Measurements from ENCODE around the gene PBX4. TPM values are rescaled to one million over a fixed set of nuclear protein-coding genes. Genes with fewer than 3 reads are reported as not detected.
"Not testable (repeated sequence)": the region's sequence is repeated elsewhere in the genome, so short reads cannot be mapped to it uniquely, and the experiment has no call there.

PBX4 gene
- total RNA-seq, 3 donors from 2014 or later = 8.9 to 12.1 (median 9.2) TPM

- Mint-ChIP-seq H3K36me3 (ENCODE audit: insufficient read depth) (peaks cover 11% of the 10 kb centered on the region), H3K4me3 (peak overlapping the region; percentile 73), H3K4me1 (ENCODE audit: low read depth) (peaks cover 82% of the 10 kb centered on the region)
- DNase-seq (peak; percentile 60), ATAC-seq (peak; percentile 53 to 57)
- H3K9me3 Mint-ChIP-seq; H3K27me3 Mint-ChIP-seq (ENCODE audit: low read depth): not testable (repeated sequence)
Observed at GRCh38 chr19:19598728-19599451, 19.6 kb downstream of the PBX4 start.

DNA sequence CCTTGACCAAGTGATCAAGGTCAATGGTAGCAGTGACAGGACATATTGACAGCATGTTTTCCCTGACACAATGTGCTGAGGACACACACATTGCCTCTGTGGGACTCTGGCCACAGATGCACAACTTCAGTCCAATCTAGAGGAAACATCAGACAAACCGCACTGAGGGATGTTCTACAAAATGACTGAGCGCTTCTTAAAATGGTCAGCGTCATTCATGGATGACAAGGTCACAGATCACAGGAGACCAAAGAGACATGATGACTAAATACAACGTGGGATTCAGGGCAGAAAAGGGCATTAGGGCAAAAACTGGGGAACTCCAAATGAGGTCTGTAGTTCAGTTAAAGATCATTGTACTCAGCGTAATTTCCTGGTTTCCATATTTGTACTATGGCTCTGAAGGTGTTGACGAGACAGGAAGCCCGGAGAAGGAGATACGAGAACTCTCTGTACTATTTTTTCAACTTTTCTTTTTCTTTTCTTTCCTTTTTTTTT, 20.6 kb downstream of the PBX4 start:
- peaks cover 11% of the 10 kb centered on the region for H3K36me3 Mint-ChIP-seq (ENCODE audit: insufficient read depth)
- H3K4me3 Mint-ChIP-seq = peak overlapping the region; percentile 73
- no peaks in the 10 kb centered on the region for H3K27me3 Mint-ChIP-seq (ENCODE audit: low read depth)
- peaks cover 7% of the 10 kb centered on the region for H3K9me3 Mint-ChIP-seq
- ATAC-seq = peak; percentile 76 to 80
- DNase-seq = peak; percentile 35
- peaks cover 73% of the 10 kb centered on the region for H3K4me1 Mint-ChIP-seq (ENCODE audit: low read depth)

GRCh38 chr19:19595171-19595701, 23.3 kb downstream of the PBX4 start:
- Mint-ChIP-seq H3K27me3 (ENCODE audit: low read depth) (no peaks in the 10 kb centered on the region), H3K9me3 (no peaks in the 10 kb centered on the region), H3K36me3 (ENCODE audit: insufficient read depth) (peaks cover 9% of the 10 kb centered on the region), H3K4me1 (ENCODE audit: low read depth) (peaks cover 72% of the 10 kb centered on the region), H3K4me3 (no peak overlapping the region)
- DNase-seq (no peak), ATAC-seq (no peak)

- H3K27me3 Mint-ChIP-seq (ENCODE audit: low read depth) = no peaks in the 10 kb centered on the region
- H3K4me3 Mint-ChIP-seq = no peak overlapping the region
- H3K9me3 Mint-ChIP-seq = no peaks in the 10 kb centered on the region
- ATAC-seq (no peak), DNase-seq (peak; percentile 15)
- H3K36me3 Mint-ChIP-seq (ENCODE audit: insufficient read depth) = peaks cover 9% of the 10 kb centered on the region
- peaks cover 76% of the 10 kb centered on the region for H3K4me1 Mint-ChIP-seq (ENCODE audit: low read depth)
Observed at GRCh38 chr19:19594381-19594780, 24.1 kb downstream of the PBX4 start.

- Mint-ChIP-seq H3K9me3 (no peaks in the 10 kb centered on the region), H3K4me3 (no peak overlapping the region), H3K27me3 (ENCODE audit: low read depth) (no peaks in the 10 kb centered on the region), H3K36me3 (ENCODE audit: insufficient read depth) (peaks cover 8% of the 10 kb centered on the region), H3K4me1 (ENCODE audit: low read depth) (peaks cover 72% of the 10 kb centered on the region)
- ATAC-seq = no peak
- no peak for DNase-seq
Observed at GRCh38 chr19:19592690-19593089, 25.8 kb downstream of the PBX4 start.

DNA sequence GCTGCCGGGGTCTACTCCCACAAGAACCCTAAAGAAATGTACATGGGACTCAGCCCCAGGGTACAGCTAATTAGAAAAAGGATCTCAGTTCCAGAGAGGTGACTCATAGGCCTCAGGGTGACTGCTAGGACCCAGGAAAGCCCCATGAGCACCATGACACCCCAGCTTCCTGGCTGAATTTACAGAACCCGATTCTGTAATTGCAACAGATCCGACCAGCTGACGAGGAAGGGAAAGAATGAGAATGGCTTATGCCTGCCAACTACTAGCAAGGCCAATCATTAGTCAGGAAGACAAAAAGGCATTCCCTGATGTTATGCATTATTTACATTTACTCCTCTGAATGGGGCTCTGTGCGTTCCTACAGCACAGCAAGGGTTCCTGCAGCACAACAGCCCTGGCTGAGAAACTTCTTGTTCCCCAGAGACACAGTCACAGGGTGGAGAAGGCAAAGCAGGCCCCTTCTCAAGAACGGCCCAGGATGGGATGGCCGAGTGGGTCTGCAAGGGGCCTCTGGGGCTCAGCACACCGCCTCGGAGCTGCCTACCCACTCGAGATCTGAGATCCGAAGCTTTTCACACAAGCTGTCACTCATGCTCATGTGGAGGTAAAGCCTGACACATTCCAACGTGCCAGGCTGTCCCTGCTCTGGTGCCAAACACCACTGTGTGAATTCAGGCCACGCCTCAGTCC, 27.2 kb downstream of the PBX4 start:
- DNase-seq (peak; percentile 63), ATAC-seq (peak; percentile 97 to 98)
- Mint-ChIP-seq H3K36me3 (ENCODE audit: insufficient read depth) (peaks cover 7% of the 10 kb centered on the region), H3K4me1 (ENCODE audit: low read depth) (peaks cover 63% of the 10 kb centered on the region), H3K27me3 (ENCODE audit: low read depth) (no peaks in the 10 kb centered on the region), H3K4me3 (peak overlapping the region; percentile 42), H3K9me3 (no peaks in the 10 kb centered on the region)

DNA sequence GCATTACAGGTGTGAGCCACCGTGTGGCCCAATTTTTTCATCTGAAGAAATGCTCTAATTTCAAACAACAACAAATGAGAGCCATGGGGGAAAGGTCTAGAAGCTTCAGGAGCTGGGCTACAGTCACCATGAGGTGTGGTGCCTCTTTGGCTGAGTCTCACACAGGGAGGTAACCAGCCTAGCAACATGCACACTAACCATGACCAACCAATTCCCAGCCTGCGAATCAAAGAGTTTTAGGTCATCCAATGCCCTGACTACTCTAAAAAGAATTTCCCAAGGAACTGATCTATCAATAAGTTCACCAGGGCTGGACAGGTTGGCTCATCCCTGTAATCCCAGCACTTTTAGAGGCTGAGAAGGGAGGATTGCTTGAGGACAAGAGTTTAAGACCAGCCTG, 29.9 kb downstream of the PBX4 start:
- Mint-ChIP-seq H3K4me3 (no peak overlapping the region), H3K36me3 (ENCODE audit: insufficient read depth) (peaks cover 8% of the 10 kb centered on the region), H3K9me3 (no peaks in the 10 kb centered on the region), H3K4me1 (ENCODE audit: low read depth) (peaks cover 44% of the 10 kb centered on the region), H3K27me3 (ENCODE audit: low read depth) (no peaks in the 10 kb centered on the region)
- no peak for ATAC-seq
- no peak for DNase-seq

- no peaks in the 10 kb centered on the region for H3K9me3 Mint-ChIP-seq
- ATAC-seq (no peak), DNase-seq (no peak)
- H3K4me1 Mint-ChIP-seq (ENCODE audit: low read depth) = peaks cover 42% of the 10 kb centered on the region
- peaks cover 8% of the 10 kb centered on the region for H3K36me3 Mint-ChIP-seq (ENCODE audit: insufficient read depth)
- H3K4me3 Mint-ChIP-seq = no peak overlapping the region
- H3K27me3 Mint-ChIP-seq (ENCODE audit: low read depth) = no peaks in the 10 kb centered on the region
Observed at GRCh38 chr19:19587771-19588170, 30.7 kb downstream of the PBX4 start.

GRCh38 chr19:19584356-19584755, 34.1 kb downstream of the PBX4 start:
- ATAC-seq (no peak), DNase-seq (no peak)
- Mint-ChIP-seq H3K27me3 (ENCODE audit: low read depth) (no peaks in the 10 kb centered on the region), H3K9me3 (no peaks in the 10 kb centered on the region), H3K4me1 (ENCODE audit: low read depth) (peaks cover 23% of the 10 kb centered on the region), H3K4me3 (no peak overlapping the region), H3K36me3 (ENCODE audit: insufficient read depth) (peaks cover 8% of the 10 kb centered on the region)

DNA sequence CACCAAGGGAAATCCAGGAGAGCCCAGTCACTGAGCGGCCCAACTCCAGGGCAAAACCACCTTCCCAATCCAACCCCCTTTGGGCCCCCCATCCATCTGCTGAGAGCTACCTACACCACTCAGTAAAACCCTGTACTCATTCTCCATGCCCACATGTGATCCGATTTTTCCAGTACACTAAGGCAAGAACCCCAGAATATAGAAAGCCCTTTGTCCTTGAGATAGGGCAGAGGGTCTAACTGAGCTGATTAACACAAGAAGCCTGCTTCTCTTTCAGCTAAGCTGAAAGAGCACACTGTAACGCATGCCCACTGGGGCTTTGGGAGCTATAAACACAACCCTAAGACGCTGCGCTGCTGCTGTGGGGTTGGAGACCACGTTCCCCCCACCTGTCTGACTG, 36.0 kb downstream of the PBX4 start:
- Mint-ChIP-seq H3K9me3 (no peaks in the 10 kb centered on the region), H3K36me3 (ENCODE audit: insufficient read depth) (peaks cover 8% of the 10 kb centered on the region), H3K4me3 (no peak overlapping the region), H3K27me3 (ENCODE audit: low read depth) (no peaks in the 10 kb centered on the region), H3K4me1 (ENCODE audit: low read depth) (peaks cover 11% of the 10 kb centered on the region)
- ATAC-seq (no peak), DNase-seq (no peak)

- Mint-ChIP-seq H3K27me3 (ENCODE audit: low read depth) (no peaks in the 10 kb centered on the region), H3K36me3 (ENCODE audit: insufficient read depth) (peaks cover 8% of the 10 kb centered on the region), H3K4me1 (ENCODE audit: low read depth) (peaks cover 11% of the 10 kb centered on the region), H3K9me3 (no peaks in the 10 kb centered on the region), H3K4me3 (no peak overlapping the region)
- DNase-seq = no peak
- no peak for ATAC-seq
Observed at GRCh38 chr19:19581391-19581790, 37.1 kb downstream of the PBX4 start.

- Mint-ChIP-seq H3K9me3 (no peaks in the 10 kb centered on the region), H3K36me3 (ENCODE audit: insufficient read depth) (peaks cover 4% of the 10 kb centered on the region), H3K4me1 (ENCODE audit: low read depth) (peaks cover 11% of the 10 kb centered on the region), H3K4me3 (no peak overlapping the region), H3K27me3 (ENCODE audit: low read depth) (no peaks in the 10 kb centered on the region)
- DNase-seq = no peak
- no peak for ATAC-seq
Observed at GRCh38 chr19:19580418-19580817, 38.1 kb downstream of the PBX4 start.

GRCh38 chr19:19579533-19580361, 38.7 kb downstream of the PBX4 start:
- DNase-seq (no peak), ATAC-seq (peak in 1 of 2 donors; percentile 27)
- Mint-ChIP-seq H3K36me3 (ENCODE audit: insufficient read depth) (peaks cover 3% of the 10 kb centered on the region), H3K27me3 (ENCODE audit: low read depth) (no peaks in the 10 kb centered on the region), H3K9me3 (no peaks in the 10 kb centered on the region), H3K4me3 (no peak overlapping the region), H3K4me1 (ENCODE audit: low read depth) (peaks cover 11% of the 10 kb centered on the region)

DNA sequence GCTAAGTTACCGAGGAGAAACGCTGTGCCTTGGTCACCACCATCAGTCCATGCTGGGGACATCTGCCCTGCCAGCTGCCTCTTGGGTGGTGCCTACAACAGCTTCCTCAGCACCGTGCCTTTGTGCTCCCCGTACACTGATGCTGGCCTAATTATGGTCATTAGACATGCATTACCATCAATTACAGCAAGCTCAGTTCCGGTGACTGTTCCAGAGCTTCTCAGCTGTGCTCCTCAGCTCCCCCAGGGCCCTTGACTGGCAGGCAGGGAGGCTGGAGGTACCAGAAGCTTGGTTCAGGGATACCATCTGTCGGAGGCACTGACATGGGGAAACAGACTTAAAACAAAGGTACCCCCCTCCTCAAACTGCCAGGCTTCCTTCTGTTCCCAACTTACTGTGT, 40.2 kb downstream of the PBX4 start:
- Mint-ChIP-seq H3K27me3 (ENCODE audit: low read depth) (no peaks in the 10 kb centered on the region), H3K4me1 (ENCODE audit: low read depth) (peaks cover 11% of the 10 kb centered on the region), H3K4me3 (no peak overlapping the region), H3K36me3 (ENCODE audit: insufficient read depth) (peaks cover 3% of the 10 kb centered on the region), H3K9me3 (no peaks in the 10 kb centered on the region)
- DNase-seq = no peak
- no peak for ATAC-seq

Measured in activated T-cell treated with anti-CD3 and anti-CD28 coated beads, Interleukin-2, amount 50 U/mL, for 4 hours (primary cell).